Loucy (cell line): ENCODE data around the gene AMBRA1.

Source experiments
- H2AFZ ChIP-seq: fragments of 200-600 bp; sonication (generic); 2 replicates; pipeline ENCODE4 v1.6.0; 2016; ENCODE audit warnings: antibody characterized with exemption, mild to moderate bottlenecking, low read length, moderate library complexity
- H3F3A ChIP-seq: fragments of 200-600 bp; 2 replicates; pipeline ENCODE4 v1.6.0; 2016; ENCODE audit warnings: antibody characterized with exemption, low read depth, mild to moderate bottlenecking
- H3K27me3 ChIP-seq: fragments of 200-600 bp; sonication (generic); 2 replicates; pipeline ENCODE4 v1.6.1; 2014; ENCODE audit warnings: low read length, mild to moderate bottlenecking; ENCODE audit not compliant: insufficient read depth, poor library complexity, severe bottlenecking
- H3K36me3 ChIP-seq: fragments of 200-600 bp; sonication (generic); 2 replicates; pipeline ENCODE4 v1.6.1; 2016; ENCODE audit warnings: low read length; ENCODE audit not compliant: insufficient read depth
- H3K4me1 ChIP-seq: fragments of 200-600 bp; sonication (generic); 2 replicates; pipeline ENCODE4 v1.5.1; 2014; ENCODE audit warnings: low read length, mild to moderate bottlenecking; ENCODE audit not compliant: insufficient read depth, poor library complexity, severe bottlenecking
- H3K4me2 ChIP-seq: fragments of 200-600 bp; sonication (generic); 2 replicates; pipeline ENCODE4 v1.6.0; 2014; ENCODE audit warnings: antibody characterized with exemption, low read length, low read depth, mild to moderate bottlenecking; ENCODE audit not compliant: poor library complexity, severe bottlenecking
- H3K4me3 ChIP-seq: fragments of 200-600 bp; sonication (generic); 2 replicates; pipeline ENCODE4 v1.5.1; 2014; ENCODE audit warnings: low read length, mild to moderate bottlenecking, mixed read lengths; ENCODE audit not compliant: poor library complexity, severe bottlenecking
- H3K79me2 ChIP-seq: fragments of 200-600 bp; sonication (generic); 2 replicates; pipeline ENCODE4 v1.6.1; 2014; ENCODE audit warnings: low read length; ENCODE audit not compliant: insufficient read depth
- H3K9ac ChIP-seq: fragments of 200-600 bp; sonication (generic); 2 replicates; pipeline ENCODE4 v1.6.0; 2014; ENCODE audit warnings: mild to moderate bottlenecking, low read depth, low read length, moderate library complexity; ENCODE audit not compliant: poor library complexity, severe bottlenecking
- H3K9me2 ChIP-seq: fragments of 200-600 bp; sonication (generic); replicated peaks from 2 replicates; pipeline ENCODE4 v1.6.1; 2016; ENCODE audit warnings: low read depth, low read length, mixed read lengths
- H3K9me3 ChIP-seq: fragments of 200-600 bp; sonication (generic); 2 replicates; pipeline ENCODE4 v1.6.1; 2014; ENCODE audit warnings: mild to moderate bottlenecking, antibody characterized with exemption, low read length, low read depth; ENCODE audit not compliant: insufficient read depth
- H4K20me1 ChIP-seq: fragments of 200-600 bp; sonication (generic); 2 replicates; pipeline ENCODE4 v1.6.0; 2014; ENCODE audit warnings: antibody characterized with exemption, low read length, mild to moderate bottlenecking; ENCODE audit not compliant: insufficient read depth, poor library complexity, severe bottlenecking
- EZH2phosphoT487 ChIP-seq: fragments of 200-600 bp; IDR thresholded peaks from 2 replicates; pipeline ENCODE4 v1.6.1; 2018; ENCODE audit warnings: antibody characterized with exemption, mild to moderate bottlenecking, moderate library complexity, borderline replicate concordance
- TF ChIP-seq, protein P1 (sequence below): fragments of 200-600 bp; sonication (generic); conservative IDR thresholded peaks from 2 replicates; pipeline ENCODE4 v1.5.1; 2014; ENCODE audit warnings: mild to moderate bottlenecking, antibody characterized with exemption, low read length

AMBRA1 gene

DNA sequence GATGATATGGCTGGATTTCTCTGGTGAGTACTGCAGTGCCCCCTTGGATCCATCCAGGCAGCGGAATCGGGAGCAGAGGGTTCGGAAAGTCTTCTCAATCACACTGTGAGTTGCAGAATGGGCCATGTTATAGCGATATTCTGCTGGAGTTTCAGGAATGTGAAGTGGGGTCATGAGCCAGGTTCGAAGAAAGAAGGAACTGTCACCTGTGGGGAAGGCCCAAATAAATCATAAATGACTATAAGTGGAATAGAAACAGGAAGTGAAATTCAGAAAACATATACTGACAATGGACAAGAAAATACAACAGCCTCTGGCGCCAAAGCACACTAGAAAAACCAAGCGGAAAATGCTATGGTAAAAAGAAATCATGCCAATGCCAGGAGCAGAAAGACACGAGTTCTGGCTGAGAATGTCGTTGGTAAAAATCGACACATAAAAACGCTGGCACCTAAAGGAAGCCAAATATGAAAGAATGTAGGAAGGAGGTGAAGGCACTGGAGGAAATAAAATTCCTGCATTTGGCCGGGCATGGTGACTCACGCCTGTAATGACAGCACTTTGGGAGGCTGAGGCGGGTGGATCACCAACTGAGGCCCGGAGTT is 10.0 kb upstream of the AMBRA1 start:
- H3K9ac ChIP-seq = no peak overlapping the region
- H4K20me1 ChIP-seq = no peaks in the 10 kb centered on the region
- no peaks in the 10 kb centered on the region for H3K27me3 ChIP-seq
- no peaks in the 10 kb centered on the region for H3K79me2 ChIP-seq
- H3K4me1 ChIP-seq = no peaks in the 10 kb centered on the region
- H3K9me2 ChIP-seq = no peaks in the 10 kb centered on the region
- H3K36me3 ChIP-seq = peaks cover 5% of the 10 kb centered on the region; the same call in 1 of the 2 replicates
- H3K9me3 ChIP-seq = no peaks in the 10 kb centered on the region
- TF ChIP-seq EZH2phosphoT487 = no peak
- TF ChIP-seq, protein P1, sequence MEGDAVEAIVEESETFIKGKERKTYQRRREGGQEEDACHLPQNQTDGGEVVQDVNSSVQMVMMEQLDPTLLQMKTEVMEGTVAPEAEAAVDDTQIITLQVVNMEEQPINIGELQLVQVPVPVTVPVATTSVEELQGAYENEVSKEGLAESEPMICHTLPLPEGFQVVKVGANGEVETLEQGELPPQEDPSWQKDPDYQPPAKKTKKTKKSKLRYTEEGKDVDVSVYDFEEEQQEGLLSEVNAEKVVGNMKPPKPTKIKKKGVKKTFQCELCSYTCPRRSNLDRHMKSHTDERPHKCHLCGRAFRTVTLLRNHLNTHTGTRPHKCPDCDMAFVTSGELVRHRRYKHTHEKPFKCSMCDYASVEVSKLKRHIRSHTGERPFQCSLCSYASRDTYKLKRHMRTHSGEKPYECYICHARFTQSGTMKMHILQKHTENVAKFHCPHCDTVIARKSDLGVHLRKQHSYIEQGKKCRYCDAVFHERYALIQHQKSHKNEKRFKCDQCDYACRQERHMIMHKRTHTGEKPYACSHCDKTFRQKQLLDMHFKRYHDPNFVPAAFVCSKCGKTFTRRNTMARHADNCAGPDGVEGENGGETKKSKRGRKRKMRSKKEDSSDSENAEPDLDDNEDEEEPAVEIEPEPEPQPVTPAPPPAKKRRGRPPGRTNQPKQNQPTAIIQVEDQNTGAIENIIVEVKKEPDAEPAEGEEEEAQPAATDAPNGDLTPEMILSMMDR = no peak
- H2AFZ ChIP-seq = no peak overlapping the region
- H3K4me2 ChIP-seq = no peak overlapping the region
- no peak overlapping the region for H3K4me3 ChIP-seq
- no peaks in the 10 kb centered on the region; the same call in 1 of the 2 replicates for H3F3A ChIP-seq

DNA sequence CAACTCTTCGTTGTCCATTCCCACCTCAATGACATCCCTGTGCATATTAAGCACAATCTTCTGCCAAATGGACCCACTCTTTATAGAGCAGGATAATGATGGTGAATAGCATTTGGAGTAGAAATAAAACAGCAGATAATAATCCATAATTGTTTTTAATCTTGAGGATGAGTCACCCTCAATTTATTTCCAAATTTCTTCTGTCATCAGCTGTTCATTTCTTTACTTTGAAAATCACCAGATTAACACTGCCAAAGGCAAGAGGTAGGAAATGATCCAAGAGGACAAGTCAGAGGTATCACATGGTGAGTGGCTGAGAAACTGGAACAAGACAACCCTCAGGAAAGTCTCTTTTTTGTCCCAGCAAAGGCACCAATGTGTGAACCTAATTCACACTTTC is 7.3 kb upstream of the AMBRA1 start:
- H3F3A ChIP-seq = no peaks in the 10 kb centered on the region; the same call in 1 of the 2 replicates
- H3K79me2 ChIP-seq = no peaks in the 10 kb centered on the region
- no peak overlapping the region for H3K9ac ChIP-seq
- H3K27me3 ChIP-seq = no peaks in the 10 kb centered on the region
- H3K9me3 ChIP-seq = no peaks in the 10 kb centered on the region
- no peaks in the 10 kb centered on the region for H3K9me2 ChIP-seq
- H3K36me3 ChIP-seq = peaks cover 5% of the 10 kb centered on the region; the same call in 1 of the 2 replicates
- H2AFZ ChIP-seq = no peak overlapping the region
- H3K4me1 ChIP-seq = no peaks in the 10 kb centered on the region
- H3K4me2 ChIP-seq = no peak overlapping the region
- H4K20me1 ChIP-seq = no peaks in the 10 kb centered on the region
- H3K4me3 ChIP-seq = no peak overlapping the region
- TF ChIP-seq, protein P1 = no peak
- TF ChIP-seq EZH2phosphoT487 = no peak

DNA sequence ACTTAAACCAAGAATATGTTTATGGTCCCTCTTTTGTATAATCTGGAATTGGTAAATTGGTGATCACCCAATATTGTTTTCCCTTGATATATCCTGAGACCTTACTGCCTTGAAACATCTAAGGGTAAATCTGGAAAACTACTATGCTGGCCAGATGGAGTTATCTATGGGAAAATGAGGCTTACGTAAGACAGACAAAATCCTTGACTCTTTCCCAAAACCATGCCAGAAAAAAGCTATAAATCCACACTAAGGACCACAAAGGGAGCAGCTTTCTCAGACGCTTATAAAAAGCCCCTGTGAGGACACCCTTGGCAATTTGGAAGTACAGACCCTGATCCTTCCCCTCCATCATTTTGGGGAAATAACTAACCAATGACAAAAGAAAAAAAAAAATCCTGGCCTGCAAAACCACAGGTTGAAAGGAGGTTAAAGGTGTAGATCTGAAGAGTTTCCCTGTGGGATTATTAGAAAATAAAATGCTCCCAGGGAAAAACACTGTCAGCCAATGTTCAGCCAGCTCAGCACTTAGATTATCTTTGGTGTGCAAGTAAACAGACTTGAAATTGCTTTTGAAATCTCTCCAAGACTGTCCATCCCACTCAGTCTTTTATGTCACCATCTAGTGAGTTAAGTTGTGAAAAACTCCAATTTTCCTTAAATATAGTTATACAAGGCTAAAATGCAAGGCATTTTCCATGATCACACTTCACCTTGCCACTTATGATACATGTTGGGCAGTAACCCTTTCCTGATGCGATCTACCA is 6.6 kb upstream of the AMBRA1 start:
- Histone ChIP-seq H3K9ac (no peak overlapping the region), H3K4me1 (no peaks in the 10 kb centered on the region), H3K9me3 (no peaks in the 10 kb centered on the region), H3F3A (no peaks in the 10 kb centered on the region; the same call in 1 of the 2 replicates), H3K79me2 (no peaks in the 10 kb centered on the region), H4K20me1 (no peaks in the 10 kb centered on the region), H2AFZ (no peak overlapping the region), H3K4me2 (no peak overlapping the region), H3K27me3 (no peaks in the 10 kb centered on the region), H3K4me3 (no peak overlapping the region), H3K36me3 (peaks cover 5% of the 10 kb centered on the region; the same call in 1 of the 2 replicates), H3K9me2 (no peaks in the 10 kb centered on the region)
- TF ChIP-seq, protein P1 = no peak
- TF ChIP-seq EZH2phosphoT487 = no peak
